B cell (primary cell): Measurements from ENCODE around the gene GLDN. TPM values are rescaled to one million over a fixed set of nuclear protein-coding genes. Genes with fewer than 3 reads are reported as not detected.

Experiments
- ATAC-seq: fragments of 200-7000 bp; cut with Tn5 transposase; one replicate; pipeline ENCODE4 v1.10.0; 2021; ENCODE audit warnings: low read depth, mild to moderate bottlenecking, moderate number of reproducible peaks, moderate library complexity
- CTCF ChIA-PET: fragments of 350-600 bp; sonication (Branson Sonifier 250); formaldehyde crosslinking; loops from one replicate; lab custom pipeline; 2021; ENCODE audit warnings: antibody characterized with exemption, inconsistent platforms; lab: Charles Lee
- POLR2A ChIA-PET: fragments of 350-600 bp; sonication (Branson Sonifier 250); formaldehyde crosslinking; loops from one replicate; lab custom pipeline; 2021; ENCODE audit warnings: antibody characterized with exemption; lab: Charles Lee
- DNase-seq: peaks from one replicate; pipeline ENCODE4 v3.0.0; 2013
- H2AFZ ChIP-seq: 2 replicates; pipeline ENCODE4 v1.6.1; 2012; ENCODE audit warnings: mild to moderate bottlenecking, low read depth, low read length; ENCODE audit not compliant: insufficient read depth, poor library complexity, severe bottlenecking
- H3K27ac ChIP-seq, 2 donors: 1 replicate in 1 of 2; 2 replicates in 1 of 2; pipeline ENCODE4 v1.5.1; 2012 to 2013; ENCODE audit warnings: low read length in 2 of 2, mild to moderate bottlenecking in 2 of 2, moderate library complexity in 1 of 2
- H3K27me3 ChIP-seq, 4 experiments: fragments of 200-600 bp in 1 of 4; sonication (generic) in 1 of 4; replicated peaks in 1 of 4; 1 replicate in 2 of 4; 2 replicates in 2 of 4; pipeline versions ENCODE4 v1.6.1 to v1.7.0; 2013 to 2016; ENCODE audit warnings: low read length in 3 of 4, mild to moderate bottlenecking in 2 of 4, mixed read lengths in 1 of 4, moderate library complexity in 1 of 4; ENCODE audit not compliant: insufficient read depth in 4 of 4, control insufficient read depth in 3 of 4; ENCODE audit errors: control extremely low read depth in 1 of 4
- H3K36me3 ChIP-seq, 2 experiments: replicated peaks in 1 of 2; 1 replicate in 1 of 2; 2 replicates in 1 of 2; pipeline versions ENCODE4 v1.6.1 to v1.7.1; 2013; ENCODE audit warnings: low read length in 1 of 2; ENCODE audit not compliant: insufficient read depth in 2 of 2, control insufficient read depth in 1 of 2; ENCODE audit errors: control extremely low read depth in 1 of 2, extremely low read depth in 1 of 2
- H3K4me1 ChIP-seq, 2 donors: fragments of 200-600 bp in 1 of 2; sonication (generic) in 1 of 2; 1 replicate in 1 of 2; 2 replicates in 1 of 2; pipeline versions ENCODE4 v1.5.1 to v1.6.1; 2013 to 2017; ENCODE audit warnings: low read length in 2 of 2; ENCODE audit not compliant: control insufficient read depth in 2 of 2, insufficient read depth in 2 of 2
- H3K4me2 ChIP-seq: replicated peaks from 2 replicates; pipeline ENCODE3; 2012; ENCODE audit warnings: mild to moderate bottlenecking, low read depth, low read length; ENCODE audit not compliant: poor library complexity, severe bottlenecking
- H3K4me3 ChIP-seq, 5 experiments: fragments of 200-600 bp in 1 of 5; sonication (generic) in 1 of 5; 1 replicate in 3 of 5; 2 replicates in 2 of 5; pipeline versions ENCODE4 v1.5.1 to v1.7.0; 2011 to 2016; ENCODE audit warnings: low read length in 4 of 5, mild to moderate bottlenecking in 4 of 5, low read depth in 2 of 5, control low read depth in 1 of 5, moderate library complexity in 1 of 5; ENCODE audit not compliant: insufficient read depth in 1 of 5; ENCODE audit errors: control extremely low read depth in 1 of 5, extremely low read depth in 1 of 5
- H3K79me2 ChIP-seq: fragments of 200-600 bp; sonication (generic); one replicate; pipeline ENCODE4 v1.6.0; 2016; ENCODE audit warnings: low read length; ENCODE audit not compliant: control insufficient read depth, insufficient read depth
- H3K9ac ChIP-seq: fragments of 200-600 bp; sonication (generic); 2 replicates; pipeline ENCODE4 v1.6.1; 2017; ENCODE audit warnings: mild to moderate bottlenecking, low read length, moderate library complexity
- H3K9me3 ChIP-seq, 3 donors: one replicate each; pipeline versions ENCODE4 v1.6.1 to v1.7.1; 2013; ENCODE audit warnings: low read length in 2 of 3; ENCODE audit not compliant: control insufficient read depth in 2 of 3, insufficient read depth in 1 of 3; ENCODE audit errors: control extremely low read depth in 1 of 3
- H4K20me1 ChIP-seq: 2 replicates; pipeline ENCODE4 v1.6.0; 2012; ENCODE audit warnings: mild to moderate bottlenecking, low read length; ENCODE audit not compliant: insufficient read depth, control insufficient read depth, poor library complexity, severe bottlenecking
- H3K27ac Mint-ChIP-seq: one replicate; pipeline ENCODE4 v1.8.0; 2021; ENCODE audit warnings: mixed read lengths
- H3K27me3 Mint-ChIP-seq: one replicate; pipeline ENCODE4 v1.8.0; 2021; ENCODE audit warnings: mixed read lengths
- H3K4me1 Mint-ChIP-seq: one replicate; pipeline ENCODE4 v1.8.0; 2021; ENCODE audit warnings: mixed read lengths
- H3K4me3 Mint-ChIP-seq: one replicate; pipeline ENCODE4 v1.8.0; 2021; ENCODE audit warnings: mixed read lengths
- H3K9me3 Mint-ChIP-seq: one replicate; pipeline ENCODE4 v1.8.0; 2022; ENCODE audit warnings: mixed read lengths; ENCODE audit not compliant: insufficient read depth
- CTCF ChIP-seq: fragments of 200-600 bp; IDR thresholded peaks from one replicate; pipeline ENCODE4 v1.8.0; 2022; ENCODE audit warnings: antibody characterized with exemption, mild to moderate bottlenecking
- EZH2 ChIP-seq: IDR thresholded peaks from 2 replicates; pipeline ENCODE4 v1.6.1; 2012; ENCODE audit warnings: borderline replicate concordance, low read depth, mild to moderate bottlenecking, moderate library complexity, low read length; ENCODE audit not compliant: insufficient read depth, poor library complexity, severe bottlenecking
- WGBS: methylation state at CpG from one replicate; pipeline ENCODE4 v1.1.5; 2013; ENCODE audit warnings: missing lambda C conversion rate; ENCODE audit not compliant: insufficient coverage; 5-methylcytosine and 5-hydroxymethylcytosine counted together
- intact Hi-C: fragments of 100-400 bp; cut with micrococcal nuclease; formaldehyde crosslinking; loops from one replicate; pipeline ENCODE4 v1.10.0; 2022
- polyA plus RNA-seq: library from polyadenylated mRNA; depleted of rRNA; stranded (reverse); fragments of >200 nt; gene quantifications from 2 replicates; pipeline ENCODE4 v1.2.3, GENCODE V29; 2012
- total RNA-seq, 2 donors: library from RNA; stranded (reverse); fragments of 120-200 nt in 1 of 2; gene quantifications; 1 replicate in 1 of 2; 2 replicates in 1 of 2; pipeline versions ENCODE4 v1.2.3 to v1.2.4, GENCODE V29; 2013 to 2022

The GLDN gene
- total and polyA plus RNA-seq, 2 donors (not counting 1 experiment from before 2014, with no cell fraction given): not detected

GRCh38 chr15:51332206-51333147 lies 9.0 kb upstream of the GLDN start:
- POLR2A ChIA-PET: no interaction called here
- Histone ChIP-seq H3K79me2 (no peaks in the 10 kb centered on the region), H3K27ac (no peak overlapping the region), H2AFZ (no peak overlapping the region), H3K4me2 (no peak overlapping the region), H4K20me1 (no peaks in the 10 kb centered on the region), H3K27me3 (peaks cover 0 to under 1% (median 0%) of the 10 kb centered on the region in 4 experiments), H3K36me3 (no peaks in the 10 kb centered on the region), H3K9me3 (peaks cover 0 to 8% (median 5%) of the 10 kb centered on the region in 3 donors), H3K9ac (no peak overlapping the region), H3K4me3 (no peak overlapping the region), H3K4me1 (peaks cover 31 to 39% of the 10 kb centered on the region in 2 donors)
- intact Hi-C loops: no loop called here
- H3K4me1 Mint-ChIP-seq: peaks cover 32% of the 10 kb centered on the region
- no peak overlapping the region for H3K4me3 Mint-ChIP-seq
- CTCF ChIA-PET: no interaction called here
- ATAC-seq (no peak), DNase-seq (no peak)
- no peak for TF ChIP-seq CTCF
- no peak for TF ChIP-seq EZH2
- peaks cover 3% of the 10 kb centered on the region for H3K9me3 Mint-ChIP-seq
- no peaks in the 10 kb centered on the region for H3K27me3 Mint-ChIP-seq
- 65% methylated on average over 2 of the region's 4 CpGs for WGBS
- H3K27ac Mint-ChIP-seq: no peak overlapping the region

GRCh38 chr15:51333571-51333970 lies 7.9 kb upstream of the GLDN start:
- no peaks in the 10 kb centered on the region for H3K36me3 ChIP-seq
- peaks cover 31 to 39% of the 10 kb centered on the region in 2 donors for H3K4me1 ChIP-seq
- TF ChIP-seq CTCF (no peak), EZH2 (no peak)
- Mint-ChIP-seq H3K4me1 (peaks cover 32% of the 10 kb centered on the region), H3K27ac (no peak overlapping the region), H3K4me3 (no peak overlapping the region), H3K27me3 (no peaks in the 10 kb centered on the region), H3K9me3 (peaks cover 3% of the 10 kb centered on the region)
- peak overlapping the region; percentile 58 for H2AFZ ChIP-seq
- no peaks in the 10 kb centered on the region for H3K79me2 ChIP-seq
- ChIA-PET POLR2A (no interaction called here), CTCF (no interaction called here)
- WGBS: 100% methylated on average over 2 of the region's 2 CpGs
- H3K27ac ChIP-seq: peak overlapping the region in 1 of 2 donors; percentile 16
- intact Hi-C loops: no loop called here
- H3K27me3 ChIP-seq: no peaks in the 10 kb centered on the region
- ATAC-seq (no peak), DNase-seq (no peak)
- H3K4me3 ChIP-seq: no peak overlapping the region
- H4K20me1 ChIP-seq: no peaks in the 10 kb centered on the region
- H3K9me3 ChIP-seq: peaks cover 0 to 8% (median 5%) of the 10 kb centered on the region in 3 donors
- H3K9ac ChIP-seq: peak overlapping the region; percentile 14
- H3K4me2 ChIP-seq: no peak overlapping the region
